Keratinocyte (primary cell): ENCODE results near the gene ALOXE3. TPM values are rescaled to one million over a fixed set of nuclear protein-coding genes. Genes with fewer than 3 reads are reported as not detected.

Source experiments
- DNase-seq: peaks from one replicate; pipeline ENCODE4 v3.0.0-alpha.2; 2011; ENCODE audit warnings: low read depth, missing footprints, low spot score
- FAIRE-seq: peaks from 2 replicates; lab custom pipeline; 2011; peaks lifted over from hg19 to GRCh38; lab: Jason Lieb, UNC
- H2AFZ ChIP-seq: 2 replicates; pipeline ENCODE4 v1.6.0; 2012; ENCODE audit warnings: low read length, control low read depth, inconsistent platforms; ENCODE audit not compliant: control insufficient read depth
- H3K27ac ChIP-seq: 2 replicates; pipeline ENCODE4 v1.5.1; 2011; ENCODE audit warnings: low read length; ENCODE audit not compliant: control insufficient read depth, insufficient read depth
- H3K27me3 ChIP-seq: 3 replicates; pipeline ENCODE4 v1.6.0; 2011; ENCODE audit warnings: low read length; ENCODE audit not compliant: control insufficient read depth, insufficient read depth; ENCODE audit errors: extremely low read depth
- H3K36me3 ChIP-seq, 2 experiments: 2 replicates in 1 of 2; 3 replicates in 1 of 2; pipeline ENCODE4 v1.5.1; 2011; ENCODE audit warnings: low read length in 2 of 2, mild to moderate bottlenecking in 1 of 2; ENCODE audit not compliant: control insufficient read depth in 2 of 2, insufficient read depth in 2 of 2; ENCODE audit errors: extremely low read depth in 1 of 2
- H3K4me1 ChIP-seq: 3 replicates; pipeline ENCODE4 v1.5.1; 2011; ENCODE audit warnings: low read length; ENCODE audit not compliant: control insufficient read depth, insufficient read depth; ENCODE audit errors: extremely low read depth
- H3K4me2 ChIP-seq: 3 replicates; pipeline ENCODE4 v1.6.0; 2011; ENCODE audit warnings: low read depth, low read length; ENCODE audit not compliant: control insufficient read depth, insufficient read depth; ENCODE audit errors: extremely low read depth
- H3K4me3 ChIP-seq, 3 experiments: fragments of 200-600 bp in 1 of 3; sonication (generic) in 1 of 3; 2 replicates in 2 of 3; 3 replicates in 1 of 3; pipeline ENCODE4 v1.5.1; 2011 to 2016; ENCODE audit warnings: low read length in 3 of 3, mild to moderate bottlenecking in 3 of 3, control low read depth in 2 of 3, inconsistent platforms in 1 of 3, low read depth in 1 of 3, mixed read lengths in 1 of 3, mixed run types in 1 of 3, moderate library complexity in 1 of 3; ENCODE audit not compliant: control insufficient read depth in 2 of 3, insufficient read depth in 2 of 3; ENCODE audit errors: extremely low read depth in 1 of 3
- H3K79me2 ChIP-seq: 2 replicates; pipeline ENCODE4 v1.6.0; 2012; ENCODE audit warnings: low read length; ENCODE audit not compliant: control insufficient read depth, insufficient read depth
- H3K9ac ChIP-seq: 3 replicates; pipeline ENCODE4 v1.6.0; 2011; ENCODE audit warnings: low read length; ENCODE audit not compliant: control insufficient read depth, insufficient read depth; ENCODE audit errors: extremely low read depth
- H3K9me1 ChIP-seq: 3 replicates; pipeline ENCODE4 v1.6.0; 2011; ENCODE audit warnings: low read length; ENCODE audit not compliant: control insufficient read depth, insufficient read depth; ENCODE audit errors: extremely low read depth
- H3K9me3 ChIP-seq: 2 replicates; pipeline ENCODE4 v1.5.1; 2012; ENCODE audit warnings: low read depth, low read length; ENCODE audit not compliant: control insufficient read depth
- H4K20me1 ChIP-seq: 3 replicates; pipeline ENCODE4 v1.6.0; 2011; ENCODE audit warnings: low read length; ENCODE audit not compliant: control insufficient read depth, insufficient read depth; ENCODE audit errors: extremely low read depth
- EZH2 ChIP-seq: IDR thresholded peaks from one replicate; pipeline ENCODE4 v1.6.1; 2012; ENCODE audit warnings: inconsistent platforms, mild to moderate bottlenecking, low read length, moderate library complexity
- dilution Hi-C: fragments of 300-500 bp; cut with MboI; formaldehyde crosslinking; loops from one replicate; pipeline ENCODE4 v1.7.0; 2020; ENCODE audit warnings: low sequenced_read_pairs; ENCODE audit not compliant: extremely low pct_ligation_motif_present
- polyA plus RNA-seq, 5 experiments: library from polyadenylated mRNA; depleted of rRNA in 3 of 5; stranded (reverse) in 3 of 5; stranded (forward) in 1 of 5; unstranded in 1 of 5; fragments of >200 nt; gene quantifications; 1 replicate in 1 of 5; 2 replicates in 3 of 5; 3 replicates in 1 of 5; pipeline versions ENCODE4 v1.2.1 to v1.2.3, GENCODE V29; 2011 to 2012; ENCODE audit warnings: missing spikeins in 2 of 5, low read depth in 1 of 5, low replicate concordance in 1 of 5
- small RNA-seq, 3 experiments: library from RNA; depleted of rRNA; stranded (forward); fragments of <200 nt; gene quantifications; one replicate each; pipeline ENCODE3, GENCODE V24; 2012; ENCODE audit warnings: low read depth in 3 of 3, low replicate concordance in 1 of 3; ENCODE audit not compliant: insufficient read length in 3 of 3
- TF ChIP-seq, protein P1 (sequence below), 3 experiments: IDR thresholded peaks in 1 of 3; conservative IDR thresholded peaks in 1 of 3; optimal IDR thresholded peaks in 1 of 3; 2 replicates in 2 of 3; 3 replicates in 1 of 3; pipeline versions ENCODE3 to v1.5.1; 2011; ENCODE audit warnings: low read length in 3 of 3, mild to moderate bottlenecking in 3 of 3, moderate library complexity in 2 of 3, control low read depth in 1 of 3, inconsistent platforms in 1 of 3; ENCODE audit not compliant: insufficient read depth in 2 of 3; ENCODE audit errors: extremely low read depth in 1 of 3

The ALOXE3 gene
- polyA plus RNA-seq, 1 donor (not counting 4 experiments of a cell fraction or from before 2014, with no cell fraction given), result 2.7 TPM

DNA sequence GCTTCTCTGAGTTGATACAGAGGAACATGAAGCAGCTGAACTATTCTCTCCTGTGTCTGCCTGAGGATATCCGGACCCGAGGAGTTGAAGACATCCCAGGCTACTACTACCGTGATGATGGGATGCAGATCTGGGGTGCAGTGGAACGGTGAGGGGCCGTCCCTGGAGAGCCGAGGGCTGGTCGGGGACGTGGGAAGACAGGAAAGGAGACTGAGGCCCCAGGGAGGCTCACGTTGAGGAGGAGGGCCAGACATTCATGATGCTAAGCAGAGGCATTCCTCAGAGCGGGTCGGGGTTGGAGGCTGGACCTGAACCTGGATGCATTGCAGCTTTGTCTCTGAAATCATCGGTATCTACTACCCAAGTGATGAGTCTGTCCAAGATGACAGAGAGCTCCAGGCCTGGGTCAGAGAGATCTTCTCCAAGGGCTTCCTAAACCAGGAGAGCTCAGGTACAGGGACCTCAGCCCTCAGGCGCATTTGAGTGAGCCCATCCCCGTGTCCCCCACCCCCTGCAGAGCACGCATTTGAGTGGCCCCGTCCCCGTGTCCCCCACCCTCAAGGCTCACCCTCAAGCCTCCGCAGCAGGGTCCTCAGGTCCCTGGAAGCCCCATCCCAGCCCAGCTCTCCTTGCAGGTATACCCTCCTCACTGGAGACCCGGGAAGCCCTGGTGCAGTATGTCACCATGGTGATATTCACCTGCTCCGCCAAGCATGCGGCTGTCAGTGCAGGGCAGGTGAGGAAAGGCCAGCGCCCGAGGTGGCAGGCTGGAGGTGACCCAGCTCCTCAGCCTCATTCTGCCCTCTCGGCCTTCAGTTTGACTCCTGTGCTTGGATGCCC lies 71.2 kb downstream of the ALOXE3 start:
- Histone ChIP-seq H3K79me2 (no peaks in the 10 kb centered on the region), H3K27ac (no peak overlapping the region), H2AFZ (no peak overlapping the region), H3K9ac (no peak overlapping the region), H3K9me1 (no peaks in the 10 kb centered on the region), H3K36me3 (peaks cover 0 to 16% of the 10 kb centered on the region in 2 experiments), H3K4me1 (no peaks in the 10 kb centered on the region), H4K20me1 (no peaks in the 10 kb centered on the region), H3K4me3 (no peak overlapping the region), H3K9me3 (no peaks in the 10 kb centered on the region), H3K4me2 (no peak overlapping the region), H3K27me3 (no peaks in the 10 kb centered on the region)
- FAIRE-seq, result no peak
- TF ChIP-seq, protein P1, sequence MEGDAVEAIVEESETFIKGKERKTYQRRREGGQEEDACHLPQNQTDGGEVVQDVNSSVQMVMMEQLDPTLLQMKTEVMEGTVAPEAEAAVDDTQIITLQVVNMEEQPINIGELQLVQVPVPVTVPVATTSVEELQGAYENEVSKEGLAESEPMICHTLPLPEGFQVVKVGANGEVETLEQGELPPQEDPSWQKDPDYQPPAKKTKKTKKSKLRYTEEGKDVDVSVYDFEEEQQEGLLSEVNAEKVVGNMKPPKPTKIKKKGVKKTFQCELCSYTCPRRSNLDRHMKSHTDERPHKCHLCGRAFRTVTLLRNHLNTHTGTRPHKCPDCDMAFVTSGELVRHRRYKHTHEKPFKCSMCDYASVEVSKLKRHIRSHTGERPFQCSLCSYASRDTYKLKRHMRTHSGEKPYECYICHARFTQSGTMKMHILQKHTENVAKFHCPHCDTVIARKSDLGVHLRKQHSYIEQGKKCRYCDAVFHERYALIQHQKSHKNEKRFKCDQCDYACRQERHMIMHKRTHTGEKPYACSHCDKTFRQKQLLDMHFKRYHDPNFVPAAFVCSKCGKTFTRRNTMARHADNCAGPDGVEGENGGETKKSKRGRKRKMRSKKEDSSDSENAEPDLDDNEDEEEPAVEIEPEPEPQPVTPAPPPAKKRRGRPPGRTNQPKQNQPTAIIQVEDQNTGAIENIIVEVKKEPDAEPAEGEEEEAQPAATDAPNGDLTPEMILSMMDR (optimal IDR thresholded peaks at IDR 0.05 in 1 of 3, IDR thresholded peaks at IDR 0.05 in 1 of 3, conservative IDR thresholded peaks at IDR 0.05 in 1 of 3; ENCODE audit: extremely low read depth in 1 of 3, insufficient read depth in 2 of 3, low read length in 3 of 3), result no peak
- dilution Hi-C loops, result no loop called here
- no peak for DNase-seq

DNA sequence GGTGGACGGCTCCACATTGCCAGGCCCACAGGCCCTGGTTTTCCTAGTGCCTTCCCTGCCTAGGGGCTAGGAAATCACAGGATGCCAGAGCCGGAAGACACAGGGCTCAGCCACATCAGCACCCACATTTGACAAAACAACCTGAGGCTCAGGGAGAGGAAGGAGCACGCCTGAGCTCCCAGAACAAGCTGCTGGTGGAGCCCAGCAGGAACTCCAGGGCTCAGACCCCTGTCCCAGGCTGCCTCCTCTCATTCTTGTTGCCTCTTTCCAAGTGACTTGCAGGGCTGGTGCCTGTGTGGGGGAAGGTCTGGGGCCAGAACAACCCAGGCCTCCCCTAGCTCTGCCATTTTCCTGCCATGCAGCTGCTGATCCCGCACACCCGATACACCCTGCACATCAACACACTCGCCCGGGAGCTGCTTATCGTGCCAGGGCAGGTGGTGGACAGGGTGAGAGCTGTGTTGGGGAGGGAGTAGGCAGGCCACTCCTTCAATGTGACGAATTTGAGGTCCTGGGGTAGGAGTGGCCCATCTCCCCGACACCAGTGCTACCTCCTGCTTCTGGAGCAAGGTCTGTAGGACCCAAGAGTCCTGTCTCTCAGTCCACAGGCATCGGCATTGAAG lies 71.9 kb downstream of the ALOXE3 start:
- Histone ChIP-seq H4K20me1 (no peaks in the 10 kb centered on the region), H3K36me3 (peaks cover 0 to 17% of the 10 kb centered on the region in 2 experiments), H3K27ac (no peak overlapping the region), H3K9me1 (no peaks in the 10 kb centered on the region), H3K79me2 (no peaks in the 10 kb centered on the region), H3K9ac (no peak overlapping the region), H3K9me3 (no peaks in the 10 kb centered on the region), H3K4me2 (no peak overlapping the region), H3K4me3 (no peak overlapping the region), H2AFZ (no peak overlapping the region), H3K27me3 (no peaks in the 10 kb centered on the region), H3K4me1 (peaks cover 4% of the 10 kb centered on the region)
- FAIRE-seq (no peak), DNase-seq (no peak)
- dilution Hi-C loops, result no loop called here
- TF ChIP-seq, protein P1 (optimal IDR thresholded peaks at IDR 0.05 in 1 of 3, IDR thresholded peaks at IDR 0.05 in 1 of 3, conservative IDR thresholded peaks at IDR 0.05 in 1 of 3; ENCODE audit: extremely low read depth in 1 of 3, insufficient read depth in 2 of 3, low read length in 3 of 3), result no peak
- no peak for TF ChIP-seq EZH2

Small RNA genes lying within 50 kb of the gene (small RNA-seq; reads per million reads assigned to genes)
- gene MIR4314, result 0 reads per million in 3 experiments

Other genes starting within 250 kb of the ALOXE3 start
- 27.8 to 30.1 TPM (median 28.1 TPM) in 3 replicates for gene CHD3, start 229.7 kb downstream of the ALOXE3 start, polyA plus RNA-seq
- 3.4 to 5.7 TPM (median 3.6 TPM) in 3 replicates for gene RNF227, start 202.2 kb downstream of the ALOXE3 start, polyA plus RNA-seq
- gene KCNAB3, start 188.7 kb downstream of the ALOXE3 start, polyA plus RNA-seq, result 2.0 to 2.5 TPM (median 2.2 TPM) in 3 replicates
- gene TRAPPC1, start 186.6 kb downstream of the ALOXE3 start, polyA plus RNA-seq, result 108 to 396 TPM (median 128 TPM) in 3 replicates
- gene CNTROB, start 186.3 kb downstream of the ALOXE3 start, polyA plus RNA-seq, result 17.4 to 20.5 TPM (median 17.4 TPM) in 3 replicates
- gene GUCY2D, start 115.9 kb downstream of the ALOXE3 start, polyA plus RNA-seq, result 0.25 to 0.42 TPM in 2 of 3 replicates, not detected in the other
- gene ALOX15B, start 79.5 kb downstream of the ALOXE3 start, polyA plus RNA-seq, result 29.7 to 56.5 TPM (median 31.9 TPM) in 3 replicates
- gene ALOX12B, start 30.8 kb downstream of the ALOXE3 start, polyA plus RNA-seq, result 0.43 to 0.75 TPM (median 0.47 TPM) in 3 replicates
- 0.05 to 0.33 TPM (median 0.16 TPM) in 3 replicates for gene HES7, start 5.6 kb upstream of the ALOXE3 start, polyA plus RNA-seq
- gene PER1, start 33.9 kb upstream of the ALOXE3 start, polyA plus RNA-seq, result 14.4 to 15.2 TPM (median 15.1 TPM) in 3 replicates
- gene VAMP2, start 44.4 kb upstream of the ALOXE3 start, polyA plus RNA-seq, result 8.1 to 10.4 TPM (median 9.8 TPM) in 3 replicates
- gene TMEM107, start 57.9 kb upstream of the ALOXE3 start, polyA plus RNA-seq, result 16.2 to 21.8 TPM (median 19.0 TPM) in 3 replicates
- 4.2 to 6.3 TPM (median 5.5 TPM) in 3 replicates for gene BORCS6, start 71.7 kb upstream of the ALOXE3 start, polyA plus RNA-seq
- gene AURKB, start 92.1 kb upstream of the ALOXE3 start, polyA plus RNA-seq, result 1.4 to 28.2 TPM (median 12.6 TPM) in 3 replicates
- 7.4 to 17.7 TPM (median 12.1 TPM) in 3 replicates for gene CTC1, start 129.5 kb upstream of the ALOXE3 start, polyA plus RNA-seq
- gene PFAS, start 130.8 kb upstream of the ALOXE3 start, polyA plus RNA-seq, result 10.3 to 14.1 TPM (median 13.5 TPM) in 3 replicates
- gene RANGRF, start 170.2 kb upstream of the ALOXE3 start, polyA plus RNA-seq, result 21.3 to 28.7 TPM (median 24.4 TPM) in 3 replicates
- gene SLC25A35, start 176.9 kb upstream of the ALOXE3 start, polyA plus RNA-seq, result 0.71 to 1.3 TPM (median 1.1 TPM) in 3 replicates
- gene ARHGEF15, start 191.7 kb upstream of the ALOXE3 start, polyA plus RNA-seq, result not detected in 3 replicates
- gene ODF4, start 221.3 kb upstream of the ALOXE3 start, polyA plus RNA-seq, result not detected in 3 replicates